IMR-90 (cell line): ENCODE measurements around the gene EDIL3. TPM values are rescaled to one million over a fixed set of nuclear protein-coding genes. Genes with fewer than 3 reads are reported as not detected.

ENCODE experiments used
- ATAC-seq: fragments of 200-7000 bp; cut with Tn5 transposase; 2 replicates; pipeline ENCODE4 v1.9.1; 2020; ENCODE audit warnings: low read depth, mild to moderate bottlenecking, moderate library complexity
- BruUV-seq: library from RNA; stranded (reverse); fragments of 400-500 nt; replicated peaks from 2 replicates; lab custom pipeline; 2021; lab: Mats Ljungman, UMichigan
- CTCF ChIA-PET: fragments of 300-600 bp; formaldehyde crosslinking; extraction: SDS; loops from one replicate; lab custom pipeline; 2021; ENCODE audit warnings: antibody characterized with exemption; lab: Yijun Ruan, JAX
- POLR2A ChIA-PET: fragments of 300-600 bp; sonication (Branson Sonifier 250); formaldehyde crosslinking; loops from one replicate; lab custom pipeline; 2022; ENCODE audit warnings: antibody characterized with exemption; ENCODE audit not compliant: unreplicated experiment; lab: Charles Lee
- DNase-seq: peaks from one replicate; pipeline ENCODE4 v3.0.0; 2013
- H2AFZ ChIP-seq: replicated peaks from 2 replicates; pipeline ENCODE3; 2013; ENCODE audit warnings: low read length, mild to moderate bottlenecking; ENCODE audit not compliant: poor library complexity
- H2AK5ac ChIP-seq: 2 replicates; pipeline ENCODE4 v1.6.1; 2013; ENCODE audit warnings: low read depth, low read length, inconsistent platforms
- H2AK9ac ChIP-seq: replicated peaks from 2 replicates; pipeline ENCODE3; 2013; ENCODE audit warnings: mild to moderate bottlenecking, low read depth, low read length, moderate library complexity; ENCODE audit not compliant: poor library complexity
- H2BK120ac ChIP-seq: 2 replicates; pipeline ENCODE4 v1.6.1; 2013; ENCODE audit warnings: low read depth, low read length, inconsistent platforms
- H2BK15ac ChIP-seq: 3 replicates; pipeline ENCODE4 v1.6.1; 2013; ENCODE audit warnings: low read depth, low read length, inconsistent platforms
- H2BK20ac ChIP-seq: 2 replicates; pipeline ENCODE4 v1.6.1; 2013; ENCODE audit warnings: low read depth, mild to moderate bottlenecking, inconsistent platforms, low read length, moderate library complexity
- H2BK5ac ChIP-seq: 2 replicates; pipeline ENCODE4 v1.6.1; 2013; ENCODE audit warnings: mild to moderate bottlenecking, low read depth, low read length, inconsistent platforms; ENCODE audit not compliant: poor library complexity, severe bottlenecking
- H3K14ac ChIP-seq: replicated peaks from 2 replicates; pipeline ENCODE4 v1.6.1; 2013; ENCODE audit warnings: low read depth, low read length, inconsistent platforms
- H3K18ac ChIP-seq: 2 replicates; pipeline ENCODE4 v1.6.1; 2013; ENCODE audit warnings: low read depth, low read length, control low read depth
- H3K23ac ChIP-seq: 2 replicates; pipeline ENCODE4 v1.6.1; 2013; ENCODE audit warnings: low read depth, low read length, inconsistent platforms
- H3K27ac ChIP-seq: 2 replicates; pipeline ENCODE4 v1.5.1; 2013; ENCODE audit warnings: mild to moderate bottlenecking, control low read depth, low read length; ENCODE audit not compliant: insufficient read depth
- H3K27me3 ChIP-seq: 2 replicates; pipeline ENCODE4 v1.6.1; 2013; ENCODE audit warnings: low read length; ENCODE audit not compliant: control insufficient read depth, insufficient read depth
- H3K36me3 ChIP-seq: 2 replicates; pipeline ENCODE4 v1.6.1; 2013; ENCODE audit warnings: low read length, mixed read lengths; ENCODE audit not compliant: control insufficient read depth, insufficient read depth
- H3K4ac ChIP-seq: 2 replicates; pipeline ENCODE4 v1.6.1; 2013; ENCODE audit warnings: low read depth, low read length, inconsistent platforms
- H3K4me1 ChIP-seq: 2 replicates; pipeline ENCODE4 v1.6.1; 2013; ENCODE audit warnings: low read length, mixed read lengths; ENCODE audit not compliant: control insufficient read depth, insufficient read depth
- H3K4me2 ChIP-seq: 2 replicates; pipeline ENCODE4 v1.6.1; 2013; ENCODE audit warnings: low read depth, mild to moderate bottlenecking, control low read depth, low read length, moderate library complexity
- H3K4me3 ChIP-seq: 2 replicates; pipeline ENCODE4 v1.5.1; 2013; ENCODE audit warnings: low read depth, mild to moderate bottlenecking, control low read depth, low read length, moderate library complexity; ENCODE audit not compliant: insufficient read depth
- H3K56ac ChIP-seq: 2 replicates; pipeline ENCODE4 v1.6.1; 2013; ENCODE audit warnings: low read length, inconsistent platforms; ENCODE audit not compliant: insufficient read depth; ENCODE audit errors: extremely low read depth
- H3K79me1 ChIP-seq, 2 experiments: 2 replicates each; pipeline ENCODE4 v1.6.1; 2013; ENCODE audit warnings: low read length in 2 of 2, inconsistent platforms in 1 of 2, low read depth in 1 of 2
- H3K9ac ChIP-seq: 2 replicates; pipeline ENCODE4 v1.6.1; 2013; ENCODE audit warnings: low read depth, low read length, control low read depth
- H3K9me1 ChIP-seq: 2 replicates; pipeline ENCODE4 v1.6.1; 2013; ENCODE audit warnings: low read length, inconsistent platforms; ENCODE audit not compliant: insufficient read depth
- H3K9me3 ChIP-seq: 2 replicates; pipeline ENCODE4 v1.6.1; 2013; ENCODE audit warnings: low read length; ENCODE audit not compliant: control insufficient read depth, insufficient read depth
- H4K20me1 ChIP-seq: 2 replicates; pipeline ENCODE4 v1.6.1; 2013; ENCODE audit warnings: low read length, inconsistent platforms; ENCODE audit not compliant: insufficient read depth
- H4K5ac ChIP-seq: 2 replicates; pipeline ENCODE4 v1.6.1; 2013; ENCODE audit warnings: mild to moderate bottlenecking, low read depth, low read length, control low read depth
- H4K8ac ChIP-seq, 2 experiments: 2 replicates each; pipeline ENCODE4 v1.6.1; 2013; ENCODE audit warnings: low read depth in 2 of 2, low read length in 2 of 2, control low read depth in 1 of 2, inconsistent platforms in 1 of 2
- H4K91ac ChIP-seq: 2 replicates; pipeline ENCODE4 v1.6.1; 2013; ENCODE audit warnings: low read depth, low read length, inconsistent platforms; ENCODE audit not compliant: insufficient read depth
- BHLHE40 ChIP-seq: fragments of 150-350 bp; IDR thresholded peaks from 2 replicates; pipeline ENCODE4 v1.6.1; 2016; ENCODE audit warnings: mild to moderate bottlenecking, low read depth, low read length
- CEBPB ChIP-seq: IDR thresholded peaks from 2 replicates; pipeline ENCODE4 v1.6.1; 2012; ENCODE audit warnings: low read depth, low read length, improper control_type of control experiment
- CHD1 ChIP-seq: IDR thresholded peaks from 2 replicates; pipeline ENCODE4 v1.6.1; 2012; ENCODE audit warnings: low read depth, low read length, improper control_type of control experiment
- FOS ChIP-seq: fragments of 150-350 bp; IDR thresholded peaks from 2 replicates; pipeline ENCODE4 v1.6.1; 2016; ENCODE audit warnings: low read depth, low read length
- MAZ ChIP-seq: IDR thresholded peaks from 2 replicates; pipeline ENCODE4 v1.6.1; 2012; ENCODE audit warnings: low read depth, mild to moderate bottlenecking, low read length, improper control_type of control experiment, moderate library complexity, borderline replicate concordance
- MXI1 ChIP-seq: IDR thresholded peaks from 2 replicates; pipeline ENCODE4 v1.6.1; 2012; ENCODE audit warnings: low read depth, mild to moderate bottlenecking, low read length, moderate library complexity, borderline replicate concordance
- NFE2L2 ChIP-seq: fragments of 150-350 bp; IDR thresholded peaks from 2 replicates; pipeline ENCODE4 v1.6.1; 2016; ENCODE audit warnings: low read depth, mild to moderate bottlenecking, low read length
- POLR2A ChIP-seq: IDR thresholded peaks from 2 replicates; pipeline ENCODE4 v1.6.1; 2012; ENCODE audit warnings: mild to moderate bottlenecking, low read depth, low read length
- RAD21 ChIP-seq: IDR thresholded peaks from 2 replicates; pipeline ENCODE4 v1.6.1; 2012; ENCODE audit warnings: low read length, improper control_type of control experiment
- RFX5 ChIP-seq: IDR thresholded peaks from 2 replicates; pipeline ENCODE4 v1.8.0; 2012; ENCODE audit warnings: low read depth, mild to moderate bottlenecking, low read length, moderate library complexity
- WGBS, 2 experiments: methylation state at CpG; one replicate each; pipeline versions ENCODE4 v1.1.5 to v1.1.7; 2013; ENCODE audit warnings: missing lambda C conversion rate in 2 of 2; ENCODE audit not compliant: insufficient read length in 1 of 2; ENCODE audit errors: extremely low coverage in 2 of 2; 5-methylcytosine and 5-hydroxymethylcytosine counted together
- dilution Hi-C: fragments of 300-500 bp; cut with HindIII; formaldehyde crosslinking; loops from one replicate; pipeline ENCODE4 v1.14.3; 2018; ENCODE audit warnings: low sequenced_read_pairs; ENCODE audit not compliant: unreplicated experiment
- in situ Hi-C: fragments of 300-500 bp; cut with MboI; formaldehyde crosslinking; loops from 3 replicates; pipeline ENCODE4 v1.14.3; 2019; ENCODE audit warnings: low sequenced_read_pairs, inconsistent platforms, mixed read lengths
- intact Hi-C: fragments of 100-400 bp; cut with micrococcal nuclease; formaldehyde crosslinking; loops from 2 replicates; pipeline ENCODE4 v1.10.0; 2022
- polyA plus RNA-seq, 3 experiments: library from polyadenylated mRNA; depleted of rRNA; stranded (reverse); fragments of >200 nt; gene quantifications; 2 replicates each; pipeline ENCODE4 v1.2.3, GENCODE V29; 2012; ENCODE audit warnings: low replicate concordance in 1 of 3
- total RNA-seq: library from RNA; depleted of rRNA; stranded (reverse); fragments of >200 nt; gene quantifications from 2 replicates; pipeline ENCODE4 v1.2.3, GENCODE V29; 2012
- TF ChIP-seq, protein P1 (sequence below): fragments of 150-350 bp; IDR thresholded peaks from 2 replicates; pipeline ENCODE4 v1.6.1; 2017; ENCODE audit warnings: mild to moderate bottlenecking, antibody characterized with exemption, low read length, low read depth
- TF ChIP-seq, protein P2 (sequence below): conservative IDR thresholded peaks from 2 replicates; pipeline ENCODE4 v1.5.1; 2012; ENCODE audit warnings: mild to moderate bottlenecking, low read depth, low read length, improper control_type of control experiment

EDIL3 gene
- total and polyA plus RNA-seq, 2 of the 4 experiments (the other 2 are of a cell fraction) = 55.5 to 82.8 TPM

DNA sequence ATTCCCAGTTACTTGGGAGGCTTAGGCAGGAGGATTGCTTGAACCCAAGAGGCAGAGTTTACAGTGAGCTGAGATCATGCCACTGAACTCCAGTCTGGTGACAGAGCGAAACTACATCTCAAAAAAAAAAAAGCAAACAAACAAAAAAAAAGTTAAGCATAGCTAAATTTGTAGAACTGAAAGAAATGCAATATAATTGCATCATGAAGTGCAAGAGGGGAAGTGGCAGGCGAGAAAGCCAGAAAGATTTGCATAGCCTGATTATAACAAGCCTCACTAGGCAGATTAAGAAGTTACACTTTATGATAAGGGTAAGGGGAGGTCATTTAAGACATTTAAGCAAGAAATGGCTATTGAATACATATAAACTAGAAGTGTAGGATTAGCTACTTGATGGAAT lies 187.1 kb downstream of the EDIL3 start:
- H3K14ac ChIP-seq = no peak overlapping the region
- intact Hi-C loops = no loop called here
- no peak overlapping the region for H2AFZ ChIP-seq
- no peaks in the 10 kb centered on the region for H4K20me1 ChIP-seq
- H2BK20ac ChIP-seq = no peak overlapping the region
- ChIA-PET CTCF (interaction anchor here (0.6 kb wide), 1 partner anchor 34 kb away, joined by 3 read pairs; no protein-coding TSS in a partner anchor), POLR2A (no interaction called here)
- no peak for TF ChIP-seq NFE2L2
- TF ChIP-seq CEBPB = no peak
- TF ChIP-seq RFX5 = no peak
- TF ChIP-seq CHD1 = no peak
- TF ChIP-seq MXI1 = no peak
- no peak for TF ChIP-seq BHLHE40
- TF ChIP-seq, protein P1, sequence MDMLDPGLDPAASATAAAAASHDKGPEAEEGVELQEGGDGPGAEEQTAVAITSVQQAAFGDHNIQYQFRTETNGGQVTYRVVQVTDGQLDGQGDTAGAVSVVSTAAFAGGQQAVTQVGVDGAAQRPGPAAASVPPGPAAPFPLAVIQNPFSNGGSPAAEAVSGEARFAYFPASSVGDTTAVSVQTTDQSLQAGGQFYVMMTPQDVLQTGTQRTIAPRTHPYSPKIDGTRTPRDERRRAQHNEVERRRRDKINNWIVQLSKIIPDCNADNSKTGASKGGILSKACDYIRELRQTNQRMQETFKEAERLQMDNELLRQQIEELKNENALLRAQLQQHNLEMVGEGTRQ = no peak
- TF ChIP-seq RAD21 = no peak
- TF ChIP-seq FOS = no peak
- no peak for TF ChIP-seq MAZ
- TF ChIP-seq POLR2A = no peak
- TF ChIP-seq, protein P2, sequence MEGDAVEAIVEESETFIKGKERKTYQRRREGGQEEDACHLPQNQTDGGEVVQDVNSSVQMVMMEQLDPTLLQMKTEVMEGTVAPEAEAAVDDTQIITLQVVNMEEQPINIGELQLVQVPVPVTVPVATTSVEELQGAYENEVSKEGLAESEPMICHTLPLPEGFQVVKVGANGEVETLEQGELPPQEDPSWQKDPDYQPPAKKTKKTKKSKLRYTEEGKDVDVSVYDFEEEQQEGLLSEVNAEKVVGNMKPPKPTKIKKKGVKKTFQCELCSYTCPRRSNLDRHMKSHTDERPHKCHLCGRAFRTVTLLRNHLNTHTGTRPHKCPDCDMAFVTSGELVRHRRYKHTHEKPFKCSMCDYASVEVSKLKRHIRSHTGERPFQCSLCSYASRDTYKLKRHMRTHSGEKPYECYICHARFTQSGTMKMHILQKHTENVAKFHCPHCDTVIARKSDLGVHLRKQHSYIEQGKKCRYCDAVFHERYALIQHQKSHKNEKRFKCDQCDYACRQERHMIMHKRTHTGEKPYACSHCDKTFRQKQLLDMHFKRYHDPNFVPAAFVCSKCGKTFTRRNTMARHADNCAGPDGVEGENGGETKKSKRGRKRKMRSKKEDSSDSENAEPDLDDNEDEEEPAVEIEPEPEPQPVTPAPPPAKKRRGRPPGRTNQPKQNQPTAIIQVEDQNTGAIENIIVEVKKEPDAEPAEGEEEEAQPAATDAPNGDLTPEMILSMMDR = no peak
- dilution Hi-C loops = no loop called here
- H3K27me3 ChIP-seq = no peaks in the 10 kb centered on the region
- no peak overlapping the region for H2BK5ac ChIP-seq
- H3K23ac ChIP-seq = no peak overlapping the region
- no peak overlapping the region for H3K56ac ChIP-seq
- no peak overlapping the region for H3K4me3 ChIP-seq
- H4K91ac ChIP-seq = no peak overlapping the region
- peaks cover 0 to 3% of the 10 kb centered on the region in 2 experiments; a peak in 1 of 4 replicates for H3K79me1 ChIP-seq
- ATAC-seq (no peak), DNase-seq (no peak)
- no peak overlapping the region for H4K8ac ChIP-seq
- H3K4me1 ChIP-seq = peaks cover 2% of the 10 kb centered on the region; the same call in 1 of the 2 replicates
- H3K4ac ChIP-seq = no peak overlapping the region
- no peaks in the 10 kb centered on the region for H3K36me3 ChIP-seq
- no peaks in the 10 kb centered on the region for H3K9me3 ChIP-seq
- H2BK15ac ChIP-seq = no peak overlapping the region
- no peak overlapping the region for H3K4me2 ChIP-seq
- in situ Hi-C loops = no loop called here
- no peak overlapping the region for H2AK9ac ChIP-seq
- H3K9ac ChIP-seq = no peak overlapping the region
- WGBS, 2 experiments = no CpG with 5 or more reads among the region's 2 CpGs
- H4K5ac ChIP-seq = no peak overlapping the region
- no peaks in the 10 kb centered on the region; the same call in 1 of the 2 replicates for H3K9me1 ChIP-seq
- no TSS peak for BruUV-seq
- no peak overlapping the region for H3K18ac ChIP-seq
- no peak overlapping the region for H2BK120ac ChIP-seq
- H2AK5ac ChIP-seq = no peak overlapping the region
- H3K27ac ChIP-seq = no peak overlapping the region
